ENCODE data around the gene DGKB.

The DGKB gene

GRCh38 chr7:14446219-14446618 lies 456.3 kb downstream of the DGKB start:
- H3K4me3 ChIP-seq (replicated peaks; ENCODE audit: low read depth, low read length) = no peak overlapping the region
- TF ChIP-seq CTCF (IDR thresholded peaks at IDR 0.05; ENCODE audit: low read depth, low read length, missing control alignments) = no peak
- DNase-seq (ENCODE audit: extremely low read depth, low read depth) = no peak

GRCh38 chr7:14438366-14438765 lies 464.2 kb downstream of the DGKB start:
- no peak for DNase-seq (ENCODE audit: extremely low read depth, low read depth)
- no peak overlapping the region for H3K4me3 ChIP-seq (replicated peaks; ENCODE audit: low read depth, low read length)
- no peak for TF ChIP-seq CTCF (IDR thresholded peaks at IDR 0.05; ENCODE audit: low read depth, low read length, missing control alignments)

GRCh38 chr7:14436878-14437277 lies 465.7 kb downstream of the DGKB start:
- no peak overlapping the region for H3K4me3 ChIP-seq (replicated peaks; ENCODE audit: low read depth, low read length)
- no peak for DNase-seq (ENCODE audit: extremely low read depth, low read depth)

GRCh38 chr7:14432924-14433323 lies 469.6 kb downstream of the DGKB start:
- H3K4me3 ChIP-seq (replicated peaks; ENCODE audit: low read depth, low read length) = no peak overlapping the region
- no peak for TF ChIP-seq CTCF (IDR thresholded peaks at IDR 0.05; ENCODE audit: low read depth, low read length, missing control alignments)
- DNase-seq (ENCODE audit: extremely low read depth, low read depth) = no peak

More at GRCh38 chr7:14436878-14437277, 465.7 kb downstream of the DGKB start:
- no peak for TF ChIP-seq CTCF (IDR thresholded peaks at IDR 0.05; ENCODE audit: low read depth, low read length, missing control alignments)

GRCh38 chr7:14430926-14431325 lies 471.6 kb downstream of the DGKB start:
- TF ChIP-seq CTCF (IDR thresholded peaks at IDR 0.05; ENCODE audit: low read depth, low read length, missing control alignments) = no peak
- H3K4me3 ChIP-seq (replicated peaks; ENCODE audit: low read depth, low read length) = no peak overlapping the region
- DNase-seq (ENCODE audit: extremely low read depth, low read depth) = no peak

GRCh38 chr7:14425559-14425958 lies 477.0 kb downstream of the DGKB start:
- TF ChIP-seq CTCF (IDR thresholded peaks at IDR 0.05; ENCODE audit: low read depth, low read length, missing control alignments) = no peak
- H3K4me3 ChIP-seq (replicated peaks; ENCODE audit: low read depth, low read length) = no peak overlapping the region
- DNase-seq (ENCODE audit: extremely low read depth, low read depth) = no peak

- TF ChIP-seq CTCF (IDR thresholded peaks at IDR 0.05; ENCODE audit: low read depth, low read length, missing control alignments) = no peak
- no peak overlapping the region for H3K4me3 ChIP-seq (replicated peaks; ENCODE audit: low read depth, low read length)
- DNase-seq (ENCODE audit: extremely low read depth, low read depth) = no peak
These were observed 477.9 kb downstream of the DGKB start for GRCh38 chr7:14424675-14425074.
